CD4-positive, alpha-beta T cell (primary cell): ENCODE results near the gene PRXL2B. TPM values are rescaled to one million over a fixed set of nuclear protein-coding genes. Genes with fewer than 3 reads are reported as not detected.
"Not testable (repeated sequence)": the region's sequence is repeated elsewhere in the genome, so short reads cannot be mapped to it uniquely, and the experiment has no call there.

Source experiments
- ATAC-seq: fragments of 200-7000 bp; cut with Tn5 transposase; one replicate; pipeline ENCODE4 v1.10.0; 2022; ENCODE audit warnings: mild to moderate bottlenecking; ENCODE audit not compliant: poor library complexity
- CTCF ChIA-PET: fragments of 350-600 bp; sonication (Branson Sonifier 250); formaldehyde crosslinking; loops from one replicate; lab custom pipeline; 2021; ENCODE audit warnings: antibody characterized with exemption, inconsistent platforms; lab: Charles Lee
- POLR2A ChIA-PET: fragments of 350-600 bp; sonication (Branson Sonifier 250); formaldehyde crosslinking; loops from one replicate; lab custom pipeline; 2021; ENCODE audit warnings: antibody characterized with exemption, inconsistent platforms; lab: Charles Lee
- DNase-seq, 14 experiments: peaks; one replicate each; pipeline ENCODE4 v3.0.0-alpha.2; 2013 to 2020; ENCODE audit warnings: mixed read lengths in 2 of 14
- H3K27ac ChIP-seq, 2 donors: one replicate each; pipeline versions ENCODE4 v1.5.1 to v1.7.0; 2013; ENCODE audit warnings: low read length in 2 of 2, low read depth in 1 of 2, mild to moderate bottlenecking in 1 of 2
- H3K27me3 ChIP-seq, 2 experiments: 1 replicate in 1 of 2; 2 replicates in 1 of 2; pipeline versions ENCODE4 v1.6.1 to v1.7.0; 2013; ENCODE audit warnings: low read length in 2 of 2, control low read depth in 1 of 2, mild to moderate bottlenecking in 1 of 2, moderate library complexity in 1 of 2; ENCODE audit not compliant: insufficient read depth in 2 of 2, control insufficient read depth in 1 of 2
- H3K36me3 ChIP-seq: one replicate; pipeline ENCODE4 v1.6.1; 2013; ENCODE audit warnings: low read length, control low read depth; ENCODE audit not compliant: insufficient read depth
- H3K4me1 ChIP-seq: one replicate; pipeline ENCODE4 v1.6.1; 2013; ENCODE audit warnings: low read length, control low read depth; ENCODE audit not compliant: insufficient read depth
- H3K4me3 ChIP-seq: one replicate; pipeline ENCODE4 v1.5.1; 2013; ENCODE audit warnings: mild to moderate bottlenecking, low read length, moderate library complexity
- H3K9me3 ChIP-seq, 2 experiments: 1 replicate in 1 of 2; 2 replicates in 1 of 2; pipeline versions ENCODE4 v1.6.1 to v1.7.0; 2013; ENCODE audit warnings: low read length in 2 of 2, mild to moderate bottlenecking in 2 of 2, control low read depth in 1 of 2, moderate library complexity in 1 of 2; ENCODE audit not compliant: control insufficient read depth in 1 of 2, insufficient read depth in 1 of 2
- H3K27ac Mint-ChIP-seq: one replicate; pipeline ENCODE4 v1.8.0; 2020; ENCODE audit warnings: mixed read lengths
- H3K27me3 Mint-ChIP-seq: one replicate; pipeline ENCODE4 v1.8.0; 2021; ENCODE audit warnings: mixed read lengths
- H3K36me3 Mint-ChIP-seq: one replicate; pipeline ENCODE4 v1.8.0; 2021; ENCODE audit warnings: low read depth, mixed read lengths
- H3K4me1 Mint-ChIP-seq: one replicate; pipeline ENCODE4 v1.8.0; 2021; ENCODE audit warnings: low read depth, mixed read lengths
- H3K4me3 Mint-ChIP-seq: one replicate; pipeline ENCODE4 v1.8.0; 2020; ENCODE audit warnings: mild to moderate bottlenecking, mixed read lengths
- H3K9me3 Mint-ChIP-seq: one replicate; pipeline ENCODE4 v1.8.0; 2020; ENCODE audit warnings: mixed read lengths
- intact Hi-C, 2 experiments: fragments of 100-400 bp; cut with DNase I in 1 of 2; cut with micrococcal nuclease in 1 of 2; formaldehyde crosslinking; loops; one replicate each; pipeline versions ENCODE4 v1.15.1 to v1.9.0; 2023 to 2025; cut with DNase I, micrococcal nuclease
- total RNA-seq, 174 experiments: library from RNA in 2 of 174; stranded (reverse) in 2 of 174; gene quantifications; one replicate each; pipeline ENCODE4 v1.2.3 and lab custom pipeline; 2021 to 2026
- TF ChIP-seq, protein P1 (sequence below): fragments of 200-600 bp; IDR thresholded peaks from one replicate; pipeline ENCODE4 v1.8.0; 2022; ENCODE audit warnings: antibody characterized with exemption, mild to moderate bottlenecking

Gene PRXL2B
- total RNA-seq, 2 experiments from 2014 or later, result 11.0 to 12.8 TPM

DNA sequence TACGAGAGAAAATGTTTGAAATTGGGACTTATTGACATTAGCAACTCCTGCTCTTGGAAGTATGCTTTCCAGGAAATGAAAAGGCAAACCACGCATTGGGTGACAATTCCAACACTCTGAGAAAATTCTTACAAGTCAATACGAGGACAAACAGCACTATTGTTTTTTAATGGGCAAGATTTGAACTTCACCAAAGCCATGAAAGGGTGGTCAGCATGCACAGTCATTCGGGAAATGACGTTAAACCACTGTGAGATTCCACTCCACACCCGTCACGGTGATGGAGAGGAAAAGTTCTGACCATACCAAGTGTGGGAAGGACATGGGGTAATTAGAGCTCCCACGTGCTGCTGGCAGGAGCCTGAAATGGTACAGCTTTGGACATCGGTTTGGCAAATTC is 12.2 kb upstream of the PRXL2B start:
- H3K36me3 Mint-ChIP-seq, result no peaks in the 10 kb centered on the region
- no peaks in the 10 kb centered on the region for H3K27me3 ChIP-seq
- H3K4me3 ChIP-seq, result no peak overlapping the region
- TF ChIP-seq, protein P1, sequence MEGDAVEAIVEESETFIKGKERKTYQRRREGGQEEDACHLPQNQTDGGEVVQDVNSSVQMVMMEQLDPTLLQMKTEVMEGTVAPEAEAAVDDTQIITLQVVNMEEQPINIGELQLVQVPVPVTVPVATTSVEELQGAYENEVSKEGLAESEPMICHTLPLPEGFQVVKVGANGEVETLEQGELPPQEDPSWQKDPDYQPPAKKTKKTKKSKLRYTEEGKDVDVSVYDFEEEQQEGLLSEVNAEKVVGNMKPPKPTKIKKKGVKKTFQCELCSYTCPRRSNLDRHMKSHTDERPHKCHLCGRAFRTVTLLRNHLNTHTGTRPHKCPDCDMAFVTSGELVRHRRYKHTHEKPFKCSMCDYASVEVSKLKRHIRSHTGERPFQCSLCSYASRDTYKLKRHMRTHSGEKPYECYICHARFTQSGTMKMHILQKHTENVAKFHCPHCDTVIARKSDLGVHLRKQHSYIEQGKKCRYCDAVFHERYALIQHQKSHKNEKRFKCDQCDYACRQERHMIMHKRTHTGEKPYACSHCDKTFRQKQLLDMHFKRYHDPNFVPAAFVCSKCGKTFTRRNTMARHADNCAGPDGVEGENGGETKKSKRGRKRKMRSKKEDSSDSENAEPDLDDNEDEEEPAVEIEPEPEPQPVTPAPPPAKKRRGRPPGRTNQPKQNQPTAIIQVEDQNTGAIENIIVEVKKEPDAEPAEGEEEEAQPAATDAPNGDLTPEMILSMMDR, result no peak
- H3K27me3 Mint-ChIP-seq, result no peaks in the 10 kb centered on the region
- ChIA-PET POLR2A (interaction anchor here (1.4 kb wide), 1 partner anchor 11 kb away, joined by 6 read pairs; no protein-coding TSS in a partner anchor), CTCF (no interaction called here)
- H3K4me3 Mint-ChIP-seq, result no peak overlapping the region
- H3K36me3 ChIP-seq, result no peaks in the 10 kb centered on the region
- no peak for ATAC-seq
- no peak overlapping the region for H3K27ac ChIP-seq
- H3K4me1 Mint-ChIP-seq, result peaks cover 31% of the 10 kb centered on the region
- H3K4me1 ChIP-seq, result peaks cover 38% of the 10 kb centered on the region
- DNase-seq, result no peak
- H3K9me3 Mint-ChIP-seq, result no peaks in the 10 kb centered on the region
- H3K9me3 ChIP-seq, result peaks cover 0 to 6% of the 10 kb centered on the region in 2 experiments
- no peak overlapping the region for H3K27ac Mint-ChIP-seq
- intact Hi-C loops, result no loop called here

DNA sequence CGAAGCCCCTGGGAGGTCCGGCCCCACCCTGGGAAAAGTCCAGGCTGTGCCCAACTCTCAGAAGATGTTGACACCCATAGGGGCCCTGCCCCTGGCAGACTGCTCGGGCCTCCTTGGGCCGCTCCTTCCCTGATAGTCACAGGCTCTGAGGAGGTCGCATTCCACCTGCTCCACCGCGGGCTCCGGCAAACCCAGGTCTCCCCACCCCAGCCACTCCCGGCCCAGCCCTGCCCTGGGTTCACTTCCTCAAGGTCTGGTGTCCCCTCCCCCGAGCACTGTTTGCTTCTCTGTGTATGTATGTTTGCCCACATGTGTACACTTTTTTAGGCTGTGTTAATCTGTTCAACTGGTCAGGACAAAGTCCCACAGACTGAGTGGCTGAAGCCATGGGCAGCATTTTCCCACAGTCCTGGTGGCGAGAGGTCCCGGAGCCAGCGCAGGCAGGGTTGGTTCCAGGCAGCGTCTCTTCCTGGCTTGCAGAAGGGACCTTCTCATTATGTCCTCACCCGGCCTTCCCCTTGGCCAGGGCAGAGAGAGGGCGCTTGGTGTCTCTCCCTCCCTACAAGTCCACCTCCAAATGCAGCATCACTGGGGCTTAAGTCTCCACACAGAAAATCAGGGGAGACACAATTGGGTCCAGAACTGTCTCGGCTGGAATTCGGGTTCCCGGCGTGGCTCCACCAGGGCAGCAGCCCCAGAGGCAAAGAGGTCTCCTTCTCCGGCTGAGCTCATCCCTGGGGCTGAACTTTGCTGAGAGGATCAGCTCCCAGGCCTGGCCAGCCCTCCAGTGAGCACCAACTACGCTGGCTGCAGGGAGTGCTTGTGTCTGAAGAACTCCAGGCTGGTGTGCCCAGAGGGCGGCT is 10.5 kb upstream of the PRXL2B start:
- Mint-ChIP-seq H3K36me3 (no peaks in the 10 kb centered on the region), H3K27ac (peak overlapping the region; percentile 49), H3K4me3 (no peak overlapping the region), H3K9me3 (no peaks in the 10 kb centered on the region), H3K4me1 (peaks cover 44% of the 10 kb centered on the region), H3K27me3 (no peaks in the 10 kb centered on the region)
- peak in 1 of 14 experiments; percentile 40 for DNase-seq
- Histone ChIP-seq H3K9me3 (peaks cover 0 to 6% of the 10 kb centered on the region in 2 experiments), H3K36me3 (no peaks in the 10 kb centered on the region), H3K4me3 (no peak overlapping the region), H3K4me1 (peaks cover 55% of the 10 kb centered on the region), H3K27ac (no peak overlapping the region), H3K27me3 (no peaks in the 10 kb centered on the region)
- CTCF ChIA-PET, result no interaction called here
- POLR2A ChIA-PET, result interaction anchor here (2.7 kb wide), 1 partner anchor 11 kb away, joined by 30 read pairs; the partner anchor contains the start of gene PRXL2B
- TF ChIP-seq, protein P1, result no peak
- no peak for ATAC-seq
- intact Hi-C loops, result no loop called here

DNA sequence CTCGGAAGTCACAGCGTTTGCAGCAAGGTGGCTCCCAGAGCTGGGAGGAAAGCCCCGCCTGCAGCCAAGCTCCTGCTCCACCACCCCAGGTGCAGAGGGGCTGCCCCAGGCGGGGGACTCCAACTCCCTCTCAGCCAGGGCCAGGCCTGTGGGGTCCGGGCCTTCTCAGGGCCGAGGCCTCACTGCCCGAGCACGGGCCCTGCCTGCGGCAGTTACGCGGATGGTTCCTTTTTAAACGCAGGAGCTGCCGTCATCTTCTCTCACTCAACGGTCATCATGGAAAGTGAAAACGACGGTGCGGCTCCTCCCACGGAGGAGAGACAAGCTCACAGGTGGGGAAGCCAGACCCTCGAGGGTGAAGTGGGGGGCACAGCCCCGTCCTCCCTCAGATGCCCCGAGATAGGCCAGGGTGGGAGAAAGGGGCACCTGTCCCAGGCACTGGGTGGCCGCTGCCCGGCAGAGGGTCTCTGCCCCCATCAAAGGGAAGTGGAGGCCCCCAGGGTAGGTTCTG is 9.0 kb upstream of the PRXL2B start:
- H3K9me3 Mint-ChIP-seq, H3K36me3 ChIP-seq, H3K27me3 Mint-ChIP-seq, H3K27me3 ChIP-seq, H3K36me3 Mint-ChIP-seq, H3K9me3 ChIP-seq: not testable (repeated sequence)
- H3K4me3 Mint-ChIP-seq, result peak overlapping the region; percentile 67
- ChIA-PET POLR2A (interaction anchor here (1.0 to 2.7 kb wide), 7 partner anchors 9 to 165 kb away, joined by 3 to 30 read pairs (median 10); partner anchors contain the start of genes PEX10, PRXL2B and TNFRSF14), CTCF (interaction anchor here (1.0 to 2.2 kb wide), 8 partner anchors 10 to 383 kb away, joined by 3 to 18 read pairs (median 6); partner anchors contain the start of genes FAAP20, PANK4 and TNFRSF14)
- intact Hi-C loops, result loop anchor here in 1 of 2 experiments (1.0 to 2.0 kb wide), 4 partner anchors 9 to 65 kb away; partner anchors contain the start of genes PRXL2B and TNFRSF14
- H3K4me1 Mint-ChIP-seq, result peaks cover 57% of the 10 kb centered on the region
- Histone ChIP-seq H3K4me1 (peaks cover 70% of the 10 kb centered on the region), H3K4me3 (peak overlapping the region; percentile 57), H3K27ac (peak overlapping the region; percentile 99)
- DNase-seq, result peak in 8 of 14 experiments; percentile 28 to 85 (median 40)
- peak; percentile 31 for ATAC-seq
- peak overlapping the region; percentile 89 for H3K27ac Mint-ChIP-seq
